ENCODE measurements around the gene ANTXRL.

ANTXRL gene

GRCh38 chr10:46317889-46318288 lies 31.1 kb downstream of the ANTXRL start:
- DNase-seq = no peak
- H3K4me1 ChIP-seq (ENCODE audit: control insufficient read depth, insufficient read depth, low read length, poor library complexity, severe bottlenecking) = no peaks in the 10 kb centered on the region
- H3K9me3 ChIP-seq (ENCODE audit: control insufficient read depth, low read length) = no peaks in the 10 kb centered on the region
- H3K27me3 ChIP-seq (replicated peaks; ENCODE audit: control insufficient read depth, insufficient read depth, low read length, poor library complexity, severe bottlenecking) = no peaks in the 10 kb centered on the region
- H3K4me3 ChIP-seq (ENCODE audit: insufficient read depth, low read depth, low read length, poor library complexity, severe bottlenecking) = no peak overlapping the region
- H3K27ac ChIP-seq (ENCODE audit: insufficient read depth, low read length, poor library complexity, severe bottlenecking) = no peak overlapping the region
- no peaks in the 10 kb centered on the region for H3K36me3 ChIP-seq (ENCODE audit: control insufficient read depth, insufficient read depth, low read length)

GRCh38 chr10:46318799-46319198 lies 32.0 kb downstream of the ANTXRL start:
- no peak overlapping the region for H3K27ac ChIP-seq (ENCODE audit: insufficient read depth, low read length, poor library complexity, severe bottlenecking)
- no peaks in the 10 kb centered on the region for H3K9me3 ChIP-seq (ENCODE audit: control insufficient read depth, low read length)
- H3K4me3 ChIP-seq (ENCODE audit: insufficient read depth, low read depth, low read length, poor library complexity, severe bottlenecking) = no peak overlapping the region
- H3K36me3 ChIP-seq (ENCODE audit: control insufficient read depth, insufficient read depth, low read length) = no peaks in the 10 kb centered on the region
- H3K27me3 ChIP-seq (replicated peaks; ENCODE audit: control insufficient read depth, insufficient read depth, low read length, poor library complexity, severe bottlenecking) = no peaks in the 10 kb centered on the region
- no peak for DNase-seq
- no peaks in the 10 kb centered on the region for H3K4me1 ChIP-seq (ENCODE audit: control insufficient read depth, insufficient read depth, low read length, poor library complexity, severe bottlenecking)

GRCh38 chr10:46319389-46319788 lies 32.6 kb downstream of the ANTXRL start:
- Histone ChIP-seq H3K4me3 (ENCODE audit: insufficient read depth, low read depth, low read length, poor library complexity, severe bottlenecking) (no peak overlapping the region), H3K27ac (ENCODE audit: insufficient read depth, low read length, poor library complexity, severe bottlenecking) (no peak overlapping the region)

GRCh38 chr10:46321770-46322169 lies 35.0 kb downstream of the ANTXRL start:
- no peak overlapping the region for H3K27ac ChIP-seq (ENCODE audit: insufficient read depth, low read length, poor library complexity, severe bottlenecking)
- no peak overlapping the region for H3K4me3 ChIP-seq (ENCODE audit: insufficient read depth, low read depth, low read length, poor library complexity, severe bottlenecking)
- H3K4me1 ChIP-seq (ENCODE audit: control insufficient read depth, insufficient read depth, low read length, poor library complexity, severe bottlenecking) = no peaks in the 10 kb centered on the region
- H3K27me3 ChIP-seq (replicated peaks; ENCODE audit: control insufficient read depth, insufficient read depth, low read length, poor library complexity, severe bottlenecking) = no peaks in the 10 kb centered on the region
- H3K9me3 ChIP-seq (ENCODE audit: control insufficient read depth, low read length) = no peaks in the 10 kb centered on the region
- H3K36me3 ChIP-seq (ENCODE audit: control insufficient read depth, insufficient read depth, low read length) = no peaks in the 10 kb centered on the region
- no peak for DNase-seq

More at GRCh38 chr10:46319389-46319788, 32.6 kb downstream of the ANTXRL start:
- H3K9me3 ChIP-seq (ENCODE audit: control insufficient read depth, low read length) = no peaks in the 10 kb centered on the region
- no peak for DNase-seq
- no peaks in the 10 kb centered on the region for H3K27me3 ChIP-seq (replicated peaks; ENCODE audit: control insufficient read depth, insufficient read depth, low read length, poor library complexity, severe bottlenecking)
- no peaks in the 10 kb centered on the region for H3K36me3 ChIP-seq (ENCODE audit: control insufficient read depth, insufficient read depth, low read length)
- no peaks in the 10 kb centered on the region for H3K4me1 ChIP-seq (ENCODE audit: control insufficient read depth, insufficient read depth, low read length, poor library complexity, severe bottlenecking)

- no peak overlapping the region for H3K27ac ChIP-seq (ENCODE audit: insufficient read depth, low read length, poor library complexity, severe bottlenecking)
- H3K27me3 ChIP-seq (replicated peaks; ENCODE audit: control insufficient read depth, insufficient read depth, low read length, poor library complexity, severe bottlenecking) = no peaks in the 10 kb centered on the region
- H3K36me3 ChIP-seq (ENCODE audit: control insufficient read depth, insufficient read depth, low read length) = no peaks in the 10 kb centered on the region
- DNase-seq = no peak
- H3K4me3 ChIP-seq (ENCODE audit: insufficient read depth, low read depth, low read length, poor library complexity, severe bottlenecking) = no peak overlapping the region
- H3K9me3 ChIP-seq (ENCODE audit: control insufficient read depth, low read length) = no peaks in the 10 kb centered on the region
- no peaks in the 10 kb centered on the region for H3K4me1 ChIP-seq (ENCODE audit: control insufficient read depth, insufficient read depth, low read length, poor library complexity, severe bottlenecking)
Observed at GRCh38 chr10:46323176-46323575, 36.4 kb downstream of the ANTXRL start.

- no peaks in the 10 kb centered on the region for H3K9me3 ChIP-seq (ENCODE audit: control insufficient read depth, low read length)
- H3K4me3 ChIP-seq (ENCODE audit: insufficient read depth, low read depth, low read length, poor library complexity, severe bottlenecking) = no peak overlapping the region
- DNase-seq = no peak
- H3K27ac ChIP-seq (ENCODE audit: insufficient read depth, low read length, poor library complexity, severe bottlenecking) = no peak overlapping the region
- H3K4me1 ChIP-seq (ENCODE audit: control insufficient read depth, insufficient read depth, low read length, poor library complexity, severe bottlenecking) = no peaks in the 10 kb centered on the region
- H3K36me3 ChIP-seq (ENCODE audit: control insufficient read depth, insufficient read depth, low read length) = no peaks in the 10 kb centered on the region
- no peaks in the 10 kb centered on the region for H3K27me3 ChIP-seq (replicated peaks; ENCODE audit: control insufficient read depth, insufficient read depth, low read length, poor library complexity, severe bottlenecking)
Observed at GRCh38 chr10:46325021-46325420, 38.2 kb downstream of the ANTXRL start.

- H3K9me3 ChIP-seq (ENCODE audit: control insufficient read depth, low read length) = no peaks in the 10 kb centered on the region
- no peaks in the 10 kb centered on the region for H3K4me1 ChIP-seq (ENCODE audit: control insufficient read depth, insufficient read depth, low read length, poor library complexity, severe bottlenecking)
- no peaks in the 10 kb centered on the region for H3K36me3 ChIP-seq (ENCODE audit: control insufficient read depth, insufficient read depth, low read length)
- no peaks in the 10 kb centered on the region for H3K27me3 ChIP-seq (replicated peaks; ENCODE audit: control insufficient read depth, insufficient read depth, low read length, poor library complexity, severe bottlenecking)
- H3K27ac ChIP-seq (ENCODE audit: insufficient read depth, low read length, poor library complexity, severe bottlenecking) = no peak overlapping the region
- no peak overlapping the region for H3K4me3 ChIP-seq (ENCODE audit: insufficient read depth, low read depth, low read length, poor library complexity, severe bottlenecking)
- DNase-seq = no peak
Observed at GRCh38 chr10:46326066-46326465, 39.3 kb downstream of the ANTXRL start.

GRCh38 chr10:46326971-46327370 lies 40.2 kb downstream of the ANTXRL start:
- H3K4me3 ChIP-seq (ENCODE audit: insufficient read depth, low read depth, low read length, poor library complexity, severe bottlenecking) = no peak overlapping the region
- no peak for DNase-seq
- H3K4me1 ChIP-seq (ENCODE audit: control insufficient read depth, insufficient read depth, low read length, poor library complexity, severe bottlenecking) = no peaks in the 10 kb centered on the region
- H3K36me3 ChIP-seq (ENCODE audit: control insufficient read depth, insufficient read depth, low read length) = no peaks in the 10 kb centered on the region
- H3K27ac ChIP-seq (ENCODE audit: insufficient read depth, low read length, poor library complexity, severe bottlenecking) = no peak overlapping the region
- H3K27me3 ChIP-seq (replicated peaks; ENCODE audit: control insufficient read depth, insufficient read depth, low read length, poor library complexity, severe bottlenecking) = no peaks in the 10 kb centered on the region
- H3K9me3 ChIP-seq (ENCODE audit: control insufficient read depth, low read length) = no peaks in the 10 kb centered on the region

- Histone ChIP-seq H3K4me3 (ENCODE audit: insufficient read depth, low read depth, low read length, poor library complexity, severe bottlenecking) (no peak overlapping the region), H3K27ac (ENCODE audit: insufficient read depth, low read length, poor library complexity, severe bottlenecking) (no peak overlapping the region), H3K9me3 (ENCODE audit: control insufficient read depth, low read length) (no peaks in the 10 kb centered on the region), H3K4me1 (ENCODE audit: control insufficient read depth, insufficient read depth, low read length, poor library complexity, severe bottlenecking) (no peaks in the 10 kb centered on the region), H3K36me3 (ENCODE audit: control insufficient read depth, insufficient read depth, low read length) (no peaks in the 10 kb centered on the region), H3K27me3 (replicated peaks; ENCODE audit: control insufficient read depth, insufficient read depth, low read length, poor library complexity, severe bottlenecking) (no peaks in the 10 kb centered on the region)
- DNase-seq = no peak
Observed at GRCh38 chr10:46327685-46328084, 40.9 kb downstream of the ANTXRL start.

- no peak for DNase-seq
- Histone ChIP-seq H3K4me3 (ENCODE audit: insufficient read depth, low read depth, low read length, poor library complexity, severe bottlenecking) (no peak overlapping the region), H3K27ac (ENCODE audit: insufficient read depth, low read length, poor library complexity, severe bottlenecking) (no peak overlapping the region), H3K4me1 (ENCODE audit: control insufficient read depth, insufficient read depth, low read length, poor library complexity, severe bottlenecking) (no peaks in the 10 kb centered on the region), H3K27me3 (replicated peaks; ENCODE audit: control insufficient read depth, insufficient read depth, low read length, poor library complexity, severe bottlenecking) (no peaks in the 10 kb centered on the region), H3K36me3 (ENCODE audit: control insufficient read depth, insufficient read depth, low read length) (no peaks in the 10 kb centered on the region), H3K9me3 (ENCODE audit: control insufficient read depth, low read length) (no peaks in the 10 kb centered on the region)
Observed at GRCh38 chr10:46328853-46329689, 42.3 kb downstream of the ANTXRL start.
